ENCODE results near the gene CACNG6.

Gene CACNG6, protein sequence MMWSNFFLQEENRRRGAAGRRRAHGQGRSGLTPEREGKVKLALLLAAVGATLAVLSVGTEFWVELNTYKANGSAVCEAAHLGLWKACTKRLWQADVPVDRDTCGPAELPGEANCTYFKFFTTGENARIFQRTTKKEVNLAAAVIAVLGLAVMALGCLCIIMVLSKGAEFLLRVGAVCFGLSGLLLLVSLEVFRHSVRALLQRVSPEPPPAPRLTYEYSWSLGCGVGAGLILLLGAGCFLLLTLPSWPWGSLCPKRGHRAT

GRCh38 chr19:53991224-53992113, at the start of gene CACNG6:
TSS of gene CACNG6 (plus strand) at chr19:53991637. CDS start at chr19:53992878, 1,241 bp downstream.
- H3K4me1 ChIP-seq: peaks cover 0 to 10% (median 8%) of the 10 kb centered on the region in 4 donors
- no peaks in the 10 kb centered on the region for H3K9me3 ChIP-seq
- H3K27me3 ChIP-seq: peaks cover 0 to 60% of the 10 kb centered on the region in 2 donors
- no peaks in the 10 kb centered on the region for H3K36me3 ChIP-seq
- peak within 1 kb of the TSS; percentile 24 to 50 for H3K4me3 ChIP-seq
- no peak for TF ChIP-seq CTCF (IDR thresholded peaks at IDR 0.05)
- no peak within 1 kb of the TSS for H3K27ac ChIP-seq
- intact Hi-C loops (cut with DNase I; ENCODE audit: low total_unique reads): no loop called here
- DNase-seq: no peak

DNA sequence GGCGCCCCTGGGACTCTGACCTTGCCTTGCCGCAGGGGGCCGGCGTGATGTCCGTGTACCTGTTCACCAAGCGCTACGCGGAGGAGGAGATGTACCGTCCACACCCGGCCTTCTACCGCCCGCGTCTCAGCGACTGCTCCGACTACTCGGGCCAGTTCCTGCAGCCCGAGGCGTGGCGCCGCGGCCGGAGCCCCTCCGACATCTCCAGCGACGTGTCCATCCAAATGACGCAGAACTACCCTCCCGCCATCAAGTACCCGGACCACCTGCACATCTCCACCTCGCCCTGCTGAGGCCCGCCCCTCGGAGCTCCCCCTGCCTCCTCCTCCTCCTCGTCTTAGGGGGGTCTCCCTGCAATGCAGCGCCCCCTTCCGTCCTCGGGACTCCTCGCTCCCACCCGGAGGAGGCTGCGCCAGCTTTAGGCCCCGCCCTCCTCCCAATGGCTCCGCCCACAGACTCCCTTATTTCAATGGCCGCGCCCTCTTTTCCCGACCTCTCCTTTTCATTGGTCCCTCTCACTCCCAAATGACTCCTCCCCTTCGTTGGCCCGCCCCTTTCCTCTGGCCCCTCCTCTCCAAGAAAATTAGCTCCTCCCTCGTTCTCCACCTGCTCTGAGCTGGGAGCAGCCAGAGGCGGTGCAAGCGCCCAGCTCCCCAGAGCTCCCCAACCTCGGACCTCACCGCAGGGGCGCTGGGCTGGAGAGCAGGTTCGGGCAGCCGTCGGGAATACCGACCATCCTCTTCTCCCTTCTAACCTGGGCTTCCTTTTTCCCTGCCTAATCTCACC, 49.2 kb upstream of the CACNG6 start:
- no peak for TF ChIP-seq CTCF (IDR thresholded peaks at IDR 0.05)
- Histone ChIP-seq H3K9me3 (no peaks in the 10 kb centered on the region), H3K27me3 (peaks cover 0 to 49% of the 10 kb centered on the region in 2 donors), H3K4me3 (no peak overlapping the region), H3K4me1 (no peaks in the 10 kb centered on the region), H3K36me3 (no peaks in the 10 kb centered on the region), H3K27ac (no peak overlapping the region)
- intact Hi-C loops (cut with DNase I; ENCODE audit: low total_unique reads): no loop called here
- DNase-seq: no peak

DNA sequence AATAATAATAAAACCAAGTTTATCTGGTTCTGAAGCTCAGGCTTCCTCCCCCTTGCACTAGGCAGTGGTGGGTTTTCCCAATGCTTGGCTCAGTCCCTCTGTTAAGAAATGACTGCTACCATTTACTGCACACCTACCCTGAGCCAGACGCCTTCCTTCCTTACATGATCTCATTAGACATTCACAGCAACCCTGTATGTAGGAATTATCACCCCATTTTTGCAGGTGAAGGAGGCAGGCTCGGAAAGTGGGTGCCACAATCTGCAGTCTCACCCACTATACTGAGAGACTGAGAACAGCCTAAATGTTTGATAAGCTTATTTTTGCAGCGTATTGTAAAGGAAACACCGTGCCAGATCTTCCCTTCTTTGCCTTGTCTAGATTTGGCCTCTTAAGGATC, 47.0 kb upstream of the CACNG6 start:
- H3K27me3 ChIP-seq: peaks cover 0 to 47% of the 10 kb centered on the region in 2 donors

GRCh38 chr19:53944933-53945332, 46.5 kb upstream of the CACNG6 start:
- Histone ChIP-seq H3K27me3 (peaks cover 0 to 49% of the 10 kb centered on the region in 2 donors), H3K36me3 (no peaks in the 10 kb centered on the region), H3K27ac (no peak overlapping the region), H3K4me3 (no peak overlapping the region), H3K4me1 (no peaks in the 10 kb centered on the region), H3K9me3 (no peaks in the 10 kb centered on the region)
- TF ChIP-seq CTCF (IDR thresholded peaks at IDR 0.05): no peak
- intact Hi-C loops (cut with DNase I; ENCODE audit: low total_unique reads): no loop called here
- no peak for DNase-seq

More for the DNA sequence above, 47.0 kb upstream of the CACNG6 start:
- no peak for DNase-seq
- intact Hi-C loops (cut with DNase I; ENCODE audit: low total_unique reads): no loop called here
- no peak overlapping the region for H3K4me3 ChIP-seq
- no peak overlapping the region for H3K27ac ChIP-seq
- H3K4me1 ChIP-seq: no peaks in the 10 kb centered on the region
- no peaks in the 10 kb centered on the region for H3K36me3 ChIP-seq
- no peaks in the 10 kb centered on the region for H3K9me3 ChIP-seq
- no peak for TF ChIP-seq CTCF (IDR thresholded peaks at IDR 0.05)

DNA sequence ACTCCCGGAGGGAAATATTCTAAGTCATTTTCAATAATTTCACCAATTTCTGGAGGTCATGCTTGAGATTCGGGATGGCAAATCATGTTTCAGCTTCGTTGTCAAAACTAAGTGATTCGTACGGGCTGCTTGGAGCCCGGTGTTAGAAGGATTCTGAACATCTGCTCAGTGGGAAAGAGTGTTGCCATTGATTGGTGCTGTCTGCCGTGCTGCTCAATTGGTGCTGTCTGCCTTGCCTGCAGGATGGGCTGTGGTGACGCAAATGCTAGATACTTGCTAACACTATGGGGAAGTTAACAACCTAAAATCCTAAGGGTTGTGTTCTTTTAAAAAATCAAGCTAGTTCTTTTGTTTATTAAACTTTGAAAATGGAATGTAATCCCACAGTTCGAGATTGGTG, 46.0 kb upstream of the CACNG6 start:
- Histone ChIP-seq H3K27ac (no peak overlapping the region), H3K4me1 (no peaks in the 10 kb centered on the region), H3K36me3 (no peaks in the 10 kb centered on the region), H3K4me3 (no peak overlapping the region), H3K27me3 (peaks cover 0 to 48% of the 10 kb centered on the region in 2 donors), H3K9me3 (no peaks in the 10 kb centered on the region)
- intact Hi-C loops (cut with DNase I; ENCODE audit: low total_unique reads): no loop called here
- no peak for DNase-seq
- no peak for TF ChIP-seq CTCF (IDR thresholded peaks at IDR 0.05)

Measured in tibial artery (tissue), 4 donors.